ENCODE results near the gene AHRR.
"Not testable (repeated sequence)": the region's sequence is repeated elsewhere in the genome, so short reads cannot be mapped to it uniquely, and the experiment has no call there.

AHRR gene

GRCh38 chr5:478369-478981, 157.0 kb downstream of the AHRR start:
- DNase-seq, result no peak

- no peak for DNase-seq
Measured at GRCh38 chr5:478982-479535, 157.5 kb downstream of the AHRR start.

- no peak for DNase-seq
Measured at GRCh38 chr5:479566-480319, 158.2 kb downstream of the AHRR start.

GRCh38 chr5:481347-481746, 159.8 kb downstream of the AHRR start:
- DNase-seq, result no peak

DNA sequence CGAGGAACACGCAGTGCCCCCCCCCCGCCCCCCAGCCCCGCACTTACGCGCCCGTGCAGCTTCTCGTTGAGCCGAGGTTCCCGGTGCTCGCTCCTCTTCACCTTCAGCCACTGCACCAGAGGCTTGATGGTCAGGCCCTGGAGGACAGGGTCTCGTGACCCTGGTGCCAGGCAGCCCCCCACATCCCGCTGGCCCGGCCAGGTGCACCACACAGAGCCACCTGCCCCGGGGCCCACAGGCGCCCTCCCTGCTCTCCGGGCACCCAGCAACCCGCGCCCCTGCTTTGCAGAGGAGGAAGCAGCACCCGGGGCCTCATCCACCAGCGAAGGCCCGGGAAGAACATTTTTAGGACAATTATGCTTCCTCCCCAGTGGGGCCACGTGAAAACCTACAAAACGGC, 160.5 kb downstream of the AHRR start:
- no peak for DNase-seq

DNA sequence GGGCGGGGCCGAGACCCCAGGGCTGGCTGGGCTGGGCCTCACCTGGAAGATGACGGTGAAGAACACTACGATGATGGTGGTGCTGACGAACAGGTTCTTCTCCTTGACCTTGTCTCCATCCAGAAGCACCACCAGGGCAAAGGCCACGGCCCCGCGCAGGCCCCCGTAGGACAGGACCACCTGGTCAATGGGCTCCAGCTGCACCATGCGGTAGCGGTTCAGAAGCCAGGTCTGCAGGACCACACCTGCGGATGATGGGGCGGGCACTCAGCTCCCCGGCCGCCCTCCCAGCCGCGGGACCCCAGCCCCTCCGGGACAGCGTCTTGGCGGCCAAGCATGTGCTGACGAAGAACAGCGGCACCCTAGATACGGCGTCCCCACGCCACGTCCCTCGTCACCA, 161.0 kb downstream of the AHRR start:
- DNase-seq, result no peak

- DNase-seq, result no peak
Measured at GRCh38 chr5:483011-483410, 161.5 kb downstream of the AHRR start.

- DNase-seq, result no peak
Measured at GRCh38 chr5:483434-484140, 162.1 kb downstream of the AHRR start.

- DNase-seq, result no peak
Measured at GRCh38 chr5:484556-484955, 163.0 kb downstream of the AHRR start.

DNA sequence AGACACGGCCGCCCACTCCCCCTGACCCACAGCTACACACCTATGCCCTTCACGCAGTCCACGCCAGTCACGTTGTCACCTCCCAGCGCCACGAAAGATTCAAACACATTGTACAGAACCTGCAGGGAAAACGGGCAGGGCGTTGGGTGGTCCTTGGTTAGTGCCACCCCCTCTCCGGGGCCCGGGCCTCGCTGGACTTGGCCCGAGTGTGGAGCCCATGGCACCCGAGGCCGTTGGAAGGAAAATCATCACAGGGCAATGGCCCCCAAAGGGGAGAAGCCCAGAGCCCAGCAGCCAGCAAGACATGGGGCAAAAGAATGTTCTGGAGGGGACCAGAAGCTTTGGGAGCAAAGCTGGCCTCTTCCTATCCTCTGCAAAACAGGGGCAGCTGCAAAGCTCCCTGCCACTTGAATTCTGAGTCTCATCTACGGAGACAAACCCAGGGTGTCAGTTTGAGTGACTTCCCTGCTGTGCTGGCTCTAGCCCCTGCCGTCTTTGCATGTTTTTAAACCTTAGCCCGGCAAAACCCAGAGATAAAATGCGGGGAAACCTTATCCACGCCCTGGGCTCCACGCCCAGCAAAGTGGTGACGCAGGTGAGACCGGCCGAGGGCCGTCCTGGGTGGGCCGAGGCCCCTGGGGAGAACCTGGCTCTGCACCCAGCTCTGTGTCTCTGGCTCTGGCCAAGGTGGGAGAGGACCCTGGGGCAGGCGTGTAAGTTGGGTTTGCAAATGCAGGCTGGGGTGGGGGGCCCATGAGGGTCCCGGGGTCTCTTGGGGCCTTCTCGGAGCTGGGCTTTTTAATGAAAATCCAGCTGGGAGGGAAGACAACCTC, 163.8 kb downstream of the AHRR start:
- DNase-seq, result no peak

- no peak for DNase-seq
Measured at GRCh38 chr5:485946-486491, 164.5 kb downstream of the AHRR start.

- DNase-seq, result not testable (repeated sequence)
Measured at GRCh38 chr5:486597-486996, 165.1 kb downstream of the AHRR start.

All from NCI-H2227 treated with DMSO at 0.1 percent for 48 hours (cell line).